Ishikawa (cell line): ENCODE results near the gene FIG4.

Source experiments
- CEBPB ChIP-seq: IDR thresholded peaks from 2 replicates; pipeline ENCODE4 v1.6.1; 2012
- CREB1 ChIP-seq: IDR thresholded peaks from 2 replicates; pipeline ENCODE4 v1.6.1; 2012; ENCODE audit warnings: low read depth
- EGR1 ChIP-seq: IDR thresholded peaks from 2 replicates; pipeline ENCODE4 v1.6.1; 2012
- EP300 ChIP-seq: IDR thresholded peaks from 2 replicates; pipeline ENCODE4 v1.6.1; 2012; ENCODE audit warnings: borderline replicate concordance
- FOXM1 ChIP-seq: IDR thresholded peaks from 2 replicates; pipeline ENCODE4 v1.6.1; 2012; ENCODE audit warnings: low read depth, borderline replicate concordance
- NFIC ChIP-seq: IDR thresholded peaks from 2 replicates; pipeline ENCODE4 v1.6.1; 2012
- RAD21 ChIP-seq: IDR thresholded peaks from 2 replicates; pipeline ENCODE4 v1.6.1; 2012; ENCODE audit warnings: low read depth
- TAF1 ChIP-seq: IDR thresholded peaks from 2 replicates; pipeline ENCODE4 v1.6.1; 2012; ENCODE audit warnings: low read depth, mild to moderate bottlenecking
- TCF12 ChIP-seq: IDR thresholded peaks from 2 replicates; pipeline ENCODE4 v1.6.1; 2012; ENCODE audit warnings: low read depth
- TEAD4 ChIP-seq: IDR thresholded peaks from 2 replicates; pipeline ENCODE4 v1.6.1; 2012
- YY1 ChIP-seq: IDR thresholded peaks from 2 replicates; pipeline ENCODE4 v1.6.1; 2012; ENCODE audit warnings: low read depth
- ZBTB7A ChIP-seq: IDR thresholded peaks from 2 replicates; pipeline ENCODE4 v1.6.1; 2012; ENCODE audit warnings: low read depth
- TF ChIP-seq, protein P1 (sequence below): IDR thresholded peaks from 2 replicates; pipeline ENCODE4 v1.6.1; 2012; ENCODE audit warnings: low read depth, mild to moderate bottlenecking
- TF ChIP-seq, protein P2 (sequence below): IDR thresholded peaks from 2 replicates; pipeline ENCODE4 v1.6.1; 2012
- TF ChIP-seq, protein P3 (sequence below): IDR thresholded peaks from 2 replicates; pipeline ENCODE4 v1.6.1; 2012

The FIG4 gene

DNA sequence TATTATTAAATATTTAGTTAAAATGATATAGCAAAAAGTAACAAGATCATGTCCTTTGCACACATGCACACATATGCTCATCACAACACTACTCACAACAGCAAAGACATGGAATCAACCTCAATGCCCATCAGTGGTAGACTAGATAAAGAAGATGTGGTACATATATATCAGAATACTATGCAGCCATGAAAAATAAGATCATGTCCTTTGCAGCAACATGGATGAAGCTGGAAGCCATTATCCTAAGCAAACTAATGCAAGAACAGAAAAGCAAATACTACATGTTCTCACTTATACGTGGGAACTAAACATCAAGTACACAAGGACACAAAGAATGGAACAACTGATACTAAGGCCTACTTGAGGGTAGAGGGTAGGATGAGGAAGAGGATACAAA, 14.4 kb upstream of the FIG4 start:
- TF ChIP-seq CREB1: no peak
- TF ChIP-seq CEBPB: no peak
- no peak for TF ChIP-seq YY1
- no peak for TF ChIP-seq EP300
- TF ChIP-seq TCF12: no peak
- no peak for TF ChIP-seq TEAD4
- TF ChIP-seq TAF1: no peak
- TF ChIP-seq ZBTB7A: no peak
- TF ChIP-seq RAD21: no peak
- TF ChIP-seq EGR1: no peak
- TF ChIP-seq, protein P1, sequence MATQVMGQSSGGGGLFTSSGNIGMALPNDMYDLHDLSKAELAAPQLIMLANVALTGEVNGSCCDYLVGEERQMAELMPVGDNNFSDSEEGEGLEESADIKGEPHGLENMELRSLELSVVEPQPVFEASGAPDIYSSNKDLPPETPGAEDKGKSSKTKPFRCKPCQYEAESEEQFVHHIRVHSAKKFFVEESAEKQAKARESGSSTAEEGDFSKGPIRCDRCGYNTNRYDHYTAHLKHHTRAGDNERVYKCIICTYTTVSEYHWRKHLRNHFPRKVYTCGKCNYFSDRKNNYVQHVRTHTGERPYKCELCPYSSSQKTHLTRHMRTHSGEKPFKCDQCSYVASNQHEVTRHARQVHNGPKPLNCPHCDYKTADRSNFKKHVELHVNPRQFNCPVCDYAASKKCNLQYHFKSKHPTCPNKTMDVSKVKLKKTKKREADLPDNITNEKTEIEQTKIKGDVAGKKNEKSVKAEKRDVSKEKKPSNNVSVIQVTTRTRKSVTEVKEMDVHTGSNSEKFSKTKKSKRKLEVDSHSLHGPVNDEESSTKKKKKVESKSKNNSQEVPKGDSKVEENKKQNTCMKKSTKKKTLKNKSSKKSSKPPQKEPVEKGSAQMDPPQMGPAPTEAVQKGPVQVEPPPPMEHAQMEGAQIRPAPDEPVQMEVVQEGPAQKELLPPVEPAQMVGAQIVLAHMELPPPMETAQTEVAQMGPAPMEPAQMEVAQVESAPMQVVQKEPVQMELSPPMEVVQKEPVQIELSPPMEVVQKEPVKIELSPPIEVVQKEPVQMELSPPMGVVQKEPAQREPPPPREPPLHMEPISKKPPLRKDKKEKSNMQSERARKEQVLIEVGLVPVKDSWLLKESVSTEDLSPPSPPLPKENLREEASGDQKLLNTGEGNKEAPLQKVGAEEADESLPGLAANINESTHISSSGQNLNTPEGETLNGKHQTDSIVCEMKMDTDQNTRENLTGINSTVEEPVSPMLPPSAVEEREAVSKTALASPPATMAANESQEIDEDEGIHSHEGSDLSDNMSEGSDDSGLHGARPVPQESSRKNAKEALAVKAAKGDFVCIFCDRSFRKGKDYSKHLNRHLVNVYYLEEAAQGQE: no peak
- no peak for TF ChIP-seq NFIC
- TF ChIP-seq, protein P2, sequence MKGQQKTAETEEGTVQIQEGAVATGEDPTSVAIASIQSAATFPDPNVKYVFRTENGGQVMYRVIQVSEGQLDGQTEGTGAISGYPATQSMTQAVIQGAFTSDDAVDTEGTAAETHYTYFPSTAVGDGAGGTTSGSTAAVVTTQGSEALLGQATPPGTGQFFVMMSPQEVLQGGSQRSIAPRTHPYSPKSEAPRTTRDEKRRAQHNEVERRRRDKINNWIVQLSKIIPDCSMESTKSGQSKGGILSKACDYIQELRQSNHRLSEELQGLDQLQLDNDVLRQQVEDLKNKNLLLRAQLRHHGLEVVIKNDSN: no peak
- no peak for TF ChIP-seq FOXM1

DNA sequence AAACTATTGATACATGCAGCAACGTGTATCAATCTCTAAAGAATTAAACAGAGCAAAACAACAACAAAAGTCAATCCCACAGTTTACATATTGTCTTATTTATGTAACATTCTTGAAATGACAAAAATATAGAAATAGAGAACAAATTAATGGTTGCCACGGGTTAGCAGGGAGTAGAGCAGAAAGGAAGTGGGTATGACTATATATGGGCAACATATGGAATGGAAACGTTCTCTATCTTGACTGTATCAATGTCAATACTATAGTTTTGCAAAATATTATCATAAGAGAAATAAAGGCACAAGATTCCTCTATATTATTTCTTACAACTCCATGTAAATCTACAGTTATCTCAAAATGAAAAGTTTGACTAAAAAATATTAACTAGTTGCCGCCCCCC, 12.9 kb upstream of the FIG4 start:
- no peak for TF ChIP-seq TEAD4
- no peak for TF ChIP-seq RAD21
- TF ChIP-seq TCF12: no peak
- TF ChIP-seq, protein P1: no peak
- no peak for TF ChIP-seq CEBPB
- no peak for TF ChIP-seq FOXM1
- no peak for TF ChIP-seq EGR1
- no peak for TF ChIP-seq ZBTB7A
- no peak for TF ChIP-seq EP300
- TF ChIP-seq TAF1: no peak
- TF ChIP-seq, protein P2: no peak
- no peak for TF ChIP-seq NFIC
- TF ChIP-seq, protein P3, sequence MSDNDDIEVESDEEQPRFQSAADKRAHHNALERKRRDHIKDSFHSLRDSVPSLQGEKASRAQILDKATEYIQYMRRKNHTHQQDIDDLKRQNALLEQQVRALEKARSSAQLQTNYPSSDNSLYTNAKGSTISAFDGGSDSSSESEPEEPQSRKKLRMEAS: no peak
- no peak for TF ChIP-seq YY1
- no peak for TF ChIP-seq CREB1

DNA sequence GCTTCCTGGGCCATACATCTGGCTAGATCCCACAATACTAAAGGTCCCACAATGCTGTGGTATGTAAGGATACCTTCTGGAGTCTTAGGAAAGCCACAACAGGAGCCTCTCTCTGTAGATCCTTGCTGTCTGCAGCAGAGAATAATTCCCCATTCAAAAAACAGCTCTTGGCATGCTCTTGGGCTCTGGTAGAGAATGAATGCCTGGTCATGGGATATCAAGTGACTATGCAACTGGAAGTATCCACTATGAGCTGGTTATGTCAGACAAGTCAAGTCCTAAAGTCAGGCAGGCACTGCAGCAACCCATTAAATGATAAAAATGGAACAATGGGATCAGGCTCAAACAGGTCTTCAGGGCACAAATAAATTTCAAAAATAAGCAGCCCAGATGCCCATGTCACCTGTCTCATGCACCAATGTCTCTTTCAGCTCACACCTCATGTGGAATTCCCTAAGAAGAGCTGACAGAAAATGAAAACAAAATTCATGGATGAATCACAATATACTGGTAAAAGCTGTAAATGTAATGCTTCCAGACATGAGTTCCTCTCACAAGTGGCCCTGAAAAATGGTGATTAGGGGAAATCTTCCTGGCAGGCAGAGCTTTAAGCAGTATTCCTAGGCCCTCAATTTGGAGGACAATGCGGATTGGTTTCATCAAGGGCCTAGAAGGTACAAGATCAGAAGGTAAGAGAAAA, 4.4 kb upstream of the FIG4 start:
- TF ChIP-seq TAF1 (no peak), ZBTB7A (no peak), CEBPB (no peak), EP300 (no peak), TEAD4 (no peak), FOXM1 (no peak), EGR1 (no peak), TCF12 (no peak), RAD21 (no peak), YY1 (no peak)
- TF ChIP-seq, protein P3: no peak
- TF ChIP-seq, protein P2: no peak
- TF ChIP-seq, protein P1: no peak

DNA sequence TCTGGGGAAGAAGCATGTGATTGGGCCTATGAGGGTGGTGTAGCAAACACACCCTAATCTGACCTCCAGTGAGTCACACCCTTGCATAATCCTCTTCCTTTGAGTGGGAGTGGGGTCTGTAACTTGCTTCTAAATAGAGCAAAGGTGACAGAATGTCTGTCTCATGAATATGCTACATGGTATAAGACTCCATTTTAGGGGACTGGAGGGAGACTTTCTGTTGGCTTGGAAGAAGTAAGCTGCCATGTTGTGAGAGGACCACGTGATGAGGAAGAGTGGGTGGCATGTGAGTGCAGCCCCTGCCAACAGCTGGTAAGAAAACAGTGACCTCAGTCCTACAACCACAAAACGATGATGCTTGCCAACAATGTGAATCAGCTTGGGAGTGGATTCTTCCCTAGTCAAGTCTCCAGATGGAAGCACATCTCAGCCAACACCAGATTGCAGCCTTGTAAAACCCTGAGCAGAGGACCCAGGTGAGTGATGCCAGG, 3.8 kb upstream of the FIG4 start:
- TF ChIP-seq FOXM1: no peak
- no peak for TF ChIP-seq TCF12
- TF ChIP-seq RAD21: no peak
- no peak for TF ChIP-seq NFIC
- no peak for TF ChIP-seq EP300
- TF ChIP-seq EGR1: no peak
- no peak for TF ChIP-seq ZBTB7A
- no peak for TF ChIP-seq CREB1
- no peak for TF ChIP-seq CEBPB
- TF ChIP-seq TAF1: no peak
- TF ChIP-seq, protein P1: no peak
- TF ChIP-seq TEAD4: no peak
- TF ChIP-seq, protein P3: no peak
- TF ChIP-seq, protein P2: no peak
- TF ChIP-seq YY1: no peak
